ENCODE measurements around the gene ANKDD1A. TPM values are rescaled to one million over a fixed set of nuclear protein-coding genes. Genes with fewer than 3 reads are reported as not detected.

ANKDD1A gene
- total RNA-seq, 1 donor from 2014 or later: 3.2 TPM

GRCh38 chr15:64969401-64969800 is 57.7 kb downstream of the ANKDD1A start:
- DNase-seq (ENCODE audit: low read depth): no peak
- H3K36me3 ChIP-seq (ENCODE audit: control insufficient read depth, insufficient read depth, low read length): peaks cover 9% of the 10 kb centered on the region
- no peak for TF ChIP-seq CTCF (IDR thresholded peaks at IDR 0.05; ENCODE audit: insufficient read depth, low read length, severe bottlenecking)
- FAIRE-seq: no peak
- no peak overlapping the region for H3K4me3 ChIP-seq (ENCODE audit: low read depth, low read length)
- H3K27me3 ChIP-seq (ENCODE audit: control insufficient read depth, insufficient read depth, low read length): no peaks in the 10 kb centered on the region

- Histone ChIP-seq H3K36me3 (ENCODE audit: control insufficient read depth, insufficient read depth, low read length) (peaks cover 6% of the 10 kb centered on the region), H3K27me3 (ENCODE audit: control insufficient read depth, insufficient read depth, low read length) (no peaks in the 10 kb centered on the region), H3K4me3 (ENCODE audit: low read depth, low read length) (no peak overlapping the region)
- TF ChIP-seq CTCF (IDR thresholded peaks at IDR 0.05; ENCODE audit: insufficient read depth, low read length, severe bottlenecking): no peak
- no peak for DNase-seq (ENCODE audit: low read depth)
- no peak for FAIRE-seq
These were observed 59.0 kb downstream of the ANKDD1A start for GRCh38 chr15:64970698-64971097.

- Histone ChIP-seq H3K27me3 (ENCODE audit: control insufficient read depth, insufficient read depth, low read length) (no peaks in the 10 kb centered on the region), H3K4me3 (ENCODE audit: low read depth, low read length) (no peak overlapping the region), H3K36me3 (ENCODE audit: control insufficient read depth, insufficient read depth, low read length) (peaks cover 10% of the 10 kb centered on the region)
- no peak for DNase-seq (ENCODE audit: low read depth)
- FAIRE-seq: no peak
- no peak for TF ChIP-seq CTCF (IDR thresholded peaks at IDR 0.05; ENCODE audit: insufficient read depth, low read length, severe bottlenecking)
These were observed 63.7 kb downstream of the ANKDD1A start for GRCh38 chr15:64975390-64975789.

GRCh38 chr15:64979252-64979710 is 67.6 kb downstream of the ANKDD1A start:
- no peak overlapping the region for H3K4me3 ChIP-seq (ENCODE audit: low read depth, low read length)
- no peaks in the 10 kb centered on the region for H3K27me3 ChIP-seq (ENCODE audit: control insufficient read depth, insufficient read depth, low read length)

GRCh38 chr15:64981812-64982431 is 70.2 kb downstream of the ANKDD1A start:
- Histone ChIP-seq H3K36me3 (ENCODE audit: control insufficient read depth, insufficient read depth, low read length) (peaks cover 9% of the 10 kb centered on the region), H3K4me3 (ENCODE audit: low read depth, low read length) (no peak overlapping the region), H3K27me3 (ENCODE audit: control insufficient read depth, insufficient read depth, low read length) (no peaks in the 10 kb centered on the region)
- no peak for DNase-seq (ENCODE audit: low read depth)
- FAIRE-seq: no peak
- TF ChIP-seq CTCF (IDR thresholded peaks at IDR 0.05; ENCODE audit: insufficient read depth, low read length, severe bottlenecking): no peak

More at GRCh38 chr15:64979252-64979710, 67.6 kb downstream of the ANKDD1A start:
- FAIRE-seq: no peak
- H3K36me3 ChIP-seq (ENCODE audit: control insufficient read depth, insufficient read depth, low read length): peaks cover 9% of the 10 kb centered on the region
- DNase-seq (ENCODE audit: low read depth): no peak
- no peak for TF ChIP-seq CTCF (IDR thresholded peaks at IDR 0.05; ENCODE audit: insufficient read depth, low read length, severe bottlenecking)

GRCh38 chr15:64982472-64982871 is 70.8 kb downstream of the ANKDD1A start:
- H3K36me3 ChIP-seq (ENCODE audit: control insufficient read depth, insufficient read depth, low read length): peaks cover 7% of the 10 kb centered on the region
- no peak overlapping the region for H3K4me3 ChIP-seq (ENCODE audit: low read depth, low read length)
- DNase-seq (ENCODE audit: low read depth) (no peak), FAIRE-seq (no peak)
- no peaks in the 10 kb centered on the region for H3K27me3 ChIP-seq (ENCODE audit: control insufficient read depth, insufficient read depth, low read length)
- TF ChIP-seq CTCF (IDR thresholded peaks at IDR 0.05; ENCODE audit: insufficient read depth, low read length, severe bottlenecking): no peak

Measured in bronchial epithelial cell (primary cell).